Activated CD8-positive, alpha-beta memory T cell treated with anti-CD3 and anti-CD28 coated beads for 1 hour (primary cell): ENCODE results near the gene ST8SIA1.

ENCODE experiments used
- DNase-seq, 2 donors: peaks; one replicate each; pipeline ENCODE4 v3.0.0-alpha.2; 2020; ENCODE audit warnings: low read depth in 1 of 2; ENCODE audit errors: extremely low read depth in 1 of 2

The ST8SIA1 gene

GRCh38 chr12:22246217-22246846, 88.2 kb downstream of the ST8SIA1 start:
- DNase-seq = no peak

GRCh38 chr12:22242726-22243125, 91.8 kb downstream of the ST8SIA1 start:
- no peak for DNase-seq

- no peak for DNase-seq
These were observed 96.3 kb downstream of the ST8SIA1 start for GRCh38 chr12:22238211-22238610.

GRCh38 chr12:22234561-22234960, 99.9 kb downstream of the ST8SIA1 start:
- DNase-seq = no peak

GRCh38 chr12:22231836-22232235, 102.7 kb downstream of the ST8SIA1 start:
- no peak for DNase-seq

- DNase-seq = no peak
These were observed 103.4 kb downstream of the ST8SIA1 start for GRCh38 chr12:22231078-22231477.

GRCh38 chr12:22230280-22230794, 104.2 kb downstream of the ST8SIA1 start:
- DNase-seq = no peak

GRCh38 chr12:22229652-22230279, 104.7 kb downstream of the ST8SIA1 start:
- DNase-seq = no peak

GRCh38 chr12:22228022-22228875, 106.3 kb downstream of the ST8SIA1 start:
- no peak for DNase-seq

GRCh38 chr12:22223356-22223755, 111.2 kb downstream of the ST8SIA1 start:
- no peak for DNase-seq

GRCh38 chr12:22217556-22217955, 117.0 kb downstream of the ST8SIA1 start:
- no peak for DNase-seq

GRCh38 chr12:22215467-22216253, 118.8 kb downstream of the ST8SIA1 start:
- DNase-seq = no peak

GRCh38 chr12:22211128-22211527, 123.4 kb downstream of the ST8SIA1 start:
- no peak for DNase-seq

GRCh38 chr12:22209422-22209821, 125.1 kb downstream of the ST8SIA1 start:
- no peak for DNase-seq

GRCh38 chr12:22206111-22206728, 128.3 kb downstream of the ST8SIA1 start:
- no peak for DNase-seq

- DNase-seq = no peak
These were observed 130.1 kb downstream of the ST8SIA1 start for GRCh38 chr12:22204391-22204790.

GRCh38 chr12:22202847-22203246, 131.7 kb downstream of the ST8SIA1 start:
- DNase-seq = no peak

- no peak for DNase-seq
These were observed 133.4 kb downstream of the ST8SIA1 start for GRCh38 chr12:22201101-22201500.

- DNase-seq = no peak
These were observed 138.3 kb downstream of the ST8SIA1 start for GRCh38 chr12:22196236-22196635.

- no peak for DNase-seq
These were observed 143.5 kb downstream of the ST8SIA1 start for GRCh38 chr12:22190969-22191368.
